Stomach (tissue), 4 donors: ENCODE data around the gene SPINK5.

Experiments used
- POLR2A ChIP-seq, 4 donors: fragments of 450-650 bp; IDR thresholded peaks; one replicate each; pipeline ENCODE4 v1.6.1; 2016; ENCODE audit warnings: antibody characterized with exemption in 4 of 4, control low read depth in 2 of 4, mild to moderate bottlenecking in 1 of 4, moderate library complexity in 1 of 4
- TF ChIP-seq, protein P1 (sequence below), 7 experiments: fragments of 450-650 bp in 4 of 7; fragments of 200-600 bp in 3 of 7; sonication (generic) in 3 of 7; IDR thresholded peaks; one replicate each; pipeline ENCODE4 v1.5.1; 2016 to 2019; ENCODE audit warnings: antibody characterized with exemption in 7 of 7, control low read depth in 2 of 7, mild to moderate bottlenecking in 1 of 7

DNA sequence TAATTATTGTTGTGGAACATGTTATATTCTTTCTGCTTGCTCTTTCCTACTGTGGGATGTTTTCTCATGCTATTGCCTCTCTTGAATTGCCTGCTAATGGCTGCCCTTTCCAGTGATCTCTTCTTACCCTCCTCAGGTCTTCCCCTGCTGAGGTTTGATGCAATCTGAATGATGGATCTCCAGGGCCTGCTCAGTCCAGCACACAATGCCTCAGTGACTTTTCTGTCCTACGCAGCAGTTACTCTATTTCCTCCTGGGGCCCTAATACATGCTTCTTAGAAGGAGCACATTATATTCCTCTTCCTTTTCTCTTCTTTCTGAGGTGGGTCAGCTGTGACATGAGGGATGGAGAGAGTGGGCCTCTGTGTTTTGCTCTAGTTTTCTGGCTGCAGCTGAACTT is 104.5 kb downstream of the SPINK5 start, which contains the start of gene SPINK14:
- TF ChIP-seq, protein P1, sequence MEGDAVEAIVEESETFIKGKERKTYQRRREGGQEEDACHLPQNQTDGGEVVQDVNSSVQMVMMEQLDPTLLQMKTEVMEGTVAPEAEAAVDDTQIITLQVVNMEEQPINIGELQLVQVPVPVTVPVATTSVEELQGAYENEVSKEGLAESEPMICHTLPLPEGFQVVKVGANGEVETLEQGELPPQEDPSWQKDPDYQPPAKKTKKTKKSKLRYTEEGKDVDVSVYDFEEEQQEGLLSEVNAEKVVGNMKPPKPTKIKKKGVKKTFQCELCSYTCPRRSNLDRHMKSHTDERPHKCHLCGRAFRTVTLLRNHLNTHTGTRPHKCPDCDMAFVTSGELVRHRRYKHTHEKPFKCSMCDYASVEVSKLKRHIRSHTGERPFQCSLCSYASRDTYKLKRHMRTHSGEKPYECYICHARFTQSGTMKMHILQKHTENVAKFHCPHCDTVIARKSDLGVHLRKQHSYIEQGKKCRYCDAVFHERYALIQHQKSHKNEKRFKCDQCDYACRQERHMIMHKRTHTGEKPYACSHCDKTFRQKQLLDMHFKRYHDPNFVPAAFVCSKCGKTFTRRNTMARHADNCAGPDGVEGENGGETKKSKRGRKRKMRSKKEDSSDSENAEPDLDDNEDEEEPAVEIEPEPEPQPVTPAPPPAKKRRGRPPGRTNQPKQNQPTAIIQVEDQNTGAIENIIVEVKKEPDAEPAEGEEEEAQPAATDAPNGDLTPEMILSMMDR (IDR thresholded peaks at IDR 0.05): no peak
- no peak for TF ChIP-seq POLR2A (IDR thresholded peaks at IDR 0.05)
